IMR-90 (cell line): ENCODE data around the gene CLIC4. TPM values are rescaled to one million over a fixed set of nuclear protein-coding genes. Genes with fewer than 3 reads are reported as not detected.
"Not testable (repeated sequence)": the region's sequence is repeated elsewhere in the genome, so short reads cannot be mapped to it uniquely, and the experiment has no call there.

Experiments used
- ATAC-seq: fragments of 200-7000 bp; cut with Tn5 transposase; 2 replicates; pipeline ENCODE4 v1.9.1; 2020; ENCODE audit warnings: low read depth, mild to moderate bottlenecking, moderate library complexity
- BruUV-seq: library from RNA; stranded (reverse); fragments of 400-500 nt; replicated peaks from 2 replicates; lab custom pipeline; 2021; lab: Mats Ljungman, UMichigan
- CTCF ChIA-PET: fragments of 300-600 bp; formaldehyde crosslinking; extraction: SDS; loops from one replicate; lab custom pipeline; 2021; ENCODE audit warnings: antibody characterized with exemption; lab: Yijun Ruan, JAX
- POLR2A ChIA-PET: fragments of 300-600 bp; sonication (Branson Sonifier 250); formaldehyde crosslinking; loops from one replicate; lab custom pipeline; 2022; ENCODE audit warnings: antibody characterized with exemption; ENCODE audit not compliant: unreplicated experiment; lab: Charles Lee
- DNase-seq: peaks from one replicate; pipeline ENCODE4 v3.0.0; 2013
- H2AFZ ChIP-seq: replicated peaks from 2 replicates; pipeline ENCODE3; 2013; ENCODE audit warnings: low read length, mild to moderate bottlenecking; ENCODE audit not compliant: poor library complexity
- H2AK5ac ChIP-seq: 2 replicates; pipeline ENCODE4 v1.6.1; 2013; ENCODE audit warnings: low read depth, low read length, inconsistent platforms
- H2AK9ac ChIP-seq: replicated peaks from 2 replicates; pipeline ENCODE3; 2013; ENCODE audit warnings: mild to moderate bottlenecking, low read depth, low read length, moderate library complexity; ENCODE audit not compliant: poor library complexity
- H2BK120ac ChIP-seq: 2 replicates; pipeline ENCODE4 v1.6.1; 2013; ENCODE audit warnings: low read depth, low read length, inconsistent platforms
- H2BK15ac ChIP-seq: 3 replicates; pipeline ENCODE4 v1.6.1; 2013; ENCODE audit warnings: low read depth, low read length, inconsistent platforms
- H2BK20ac ChIP-seq: 2 replicates; pipeline ENCODE4 v1.6.1; 2013; ENCODE audit warnings: low read depth, mild to moderate bottlenecking, inconsistent platforms, low read length, moderate library complexity
- H2BK5ac ChIP-seq: 2 replicates; pipeline ENCODE4 v1.6.1; 2013; ENCODE audit warnings: mild to moderate bottlenecking, low read depth, low read length, inconsistent platforms; ENCODE audit not compliant: poor library complexity, severe bottlenecking
- H3K14ac ChIP-seq: replicated peaks from 2 replicates; pipeline ENCODE4 v1.6.1; 2013; ENCODE audit warnings: low read depth, low read length, inconsistent platforms
- H3K18ac ChIP-seq: 2 replicates; pipeline ENCODE4 v1.6.1; 2013; ENCODE audit warnings: low read depth, low read length, control low read depth
- H3K23ac ChIP-seq: 2 replicates; pipeline ENCODE4 v1.6.1; 2013; ENCODE audit warnings: low read depth, low read length, inconsistent platforms
- H3K27ac ChIP-seq: 2 replicates; pipeline ENCODE4 v1.5.1; 2013; ENCODE audit warnings: mild to moderate bottlenecking, control low read depth, low read length; ENCODE audit not compliant: insufficient read depth
- H3K27me3 ChIP-seq: 2 replicates; pipeline ENCODE4 v1.6.1; 2013; ENCODE audit warnings: low read length; ENCODE audit not compliant: control insufficient read depth, insufficient read depth
- H3K36me3 ChIP-seq: 2 replicates; pipeline ENCODE4 v1.6.1; 2013; ENCODE audit warnings: low read length, mixed read lengths; ENCODE audit not compliant: control insufficient read depth, insufficient read depth
- H3K4ac ChIP-seq: 2 replicates; pipeline ENCODE4 v1.6.1; 2013; ENCODE audit warnings: low read depth, low read length, inconsistent platforms
- H3K4me1 ChIP-seq: 2 replicates; pipeline ENCODE4 v1.6.1; 2013; ENCODE audit warnings: low read length, mixed read lengths; ENCODE audit not compliant: control insufficient read depth, insufficient read depth
- H3K4me2 ChIP-seq: 2 replicates; pipeline ENCODE4 v1.6.1; 2013; ENCODE audit warnings: low read depth, mild to moderate bottlenecking, control low read depth, low read length, moderate library complexity
- H3K4me3 ChIP-seq: 2 replicates; pipeline ENCODE4 v1.5.1; 2013; ENCODE audit warnings: low read depth, mild to moderate bottlenecking, control low read depth, low read length, moderate library complexity; ENCODE audit not compliant: insufficient read depth
- H3K56ac ChIP-seq: 2 replicates; pipeline ENCODE4 v1.6.1; 2013; ENCODE audit warnings: low read length, inconsistent platforms; ENCODE audit not compliant: insufficient read depth; ENCODE audit errors: extremely low read depth
- H3K79me1 ChIP-seq, 2 experiments: 2 replicates each; pipeline ENCODE4 v1.6.1; 2013; ENCODE audit warnings: low read length in 2 of 2, inconsistent platforms in 1 of 2, low read depth in 1 of 2
- H3K9ac ChIP-seq: 2 replicates; pipeline ENCODE4 v1.6.1; 2013; ENCODE audit warnings: low read depth, low read length, control low read depth
- H3K9me1 ChIP-seq: 2 replicates; pipeline ENCODE4 v1.6.1; 2013; ENCODE audit warnings: low read length, inconsistent platforms; ENCODE audit not compliant: insufficient read depth
- H3K9me3 ChIP-seq: 2 replicates; pipeline ENCODE4 v1.6.1; 2013; ENCODE audit warnings: low read length; ENCODE audit not compliant: control insufficient read depth, insufficient read depth
- H4K20me1 ChIP-seq: 2 replicates; pipeline ENCODE4 v1.6.1; 2013; ENCODE audit warnings: low read length, inconsistent platforms; ENCODE audit not compliant: insufficient read depth
- H4K5ac ChIP-seq: 2 replicates; pipeline ENCODE4 v1.6.1; 2013; ENCODE audit warnings: mild to moderate bottlenecking, low read depth, low read length, control low read depth
- H4K8ac ChIP-seq, 2 experiments: 2 replicates each; pipeline ENCODE4 v1.6.1; 2013; ENCODE audit warnings: low read depth in 2 of 2, low read length in 2 of 2, control low read depth in 1 of 2, inconsistent platforms in 1 of 2
- H4K91ac ChIP-seq: 2 replicates; pipeline ENCODE4 v1.6.1; 2013; ENCODE audit warnings: low read depth, low read length, inconsistent platforms; ENCODE audit not compliant: insufficient read depth
- WGBS, 2 experiments: methylation state at CpG; one replicate each; pipeline versions ENCODE4 v1.1.5 to v1.1.7; 2013; ENCODE audit warnings: missing lambda C conversion rate in 2 of 2; ENCODE audit not compliant: insufficient read length in 1 of 2; ENCODE audit errors: extremely low coverage in 2 of 2; 5-methylcytosine and 5-hydroxymethylcytosine counted together
- dilution Hi-C: fragments of 300-500 bp; cut with HindIII; formaldehyde crosslinking; loops from one replicate; pipeline ENCODE4 v1.14.3; 2018; ENCODE audit warnings: low sequenced_read_pairs; ENCODE audit not compliant: unreplicated experiment
- in situ Hi-C: fragments of 300-500 bp; cut with MboI; formaldehyde crosslinking; loops from 3 replicates; pipeline ENCODE4 v1.14.3; 2019; ENCODE audit warnings: low sequenced_read_pairs, inconsistent platforms, mixed read lengths
- intact Hi-C: fragments of 100-400 bp; cut with micrococcal nuclease; formaldehyde crosslinking; loops from 2 replicates; pipeline ENCODE4 v1.10.0; 2022
- polyA plus RNA-seq, 3 experiments: library from polyadenylated mRNA; depleted of rRNA; stranded (reverse); fragments of >200 nt; gene quantifications; 2 replicates each; pipeline ENCODE4 v1.2.3, GENCODE V29; 2012; ENCODE audit warnings: low replicate concordance in 1 of 3
- total RNA-seq: library from RNA; depleted of rRNA; stranded (reverse); fragments of >200 nt; gene quantifications from 2 replicates; pipeline ENCODE4 v1.2.3, GENCODE V29; 2012

CLIC4 gene
- total and polyA plus RNA-seq, 2 of the 4 experiments (the other 2 are of a cell fraction): 242 to 392 TPM

GRCh38 chr1:24755323-24755722, 10.1 kb downstream of the CLIC4 start:
- H2BK20ac ChIP-seq, H4K8ac ChIP-seq, H2BK15ac ChIP-seq, H2AK5ac ChIP-seq, H3K27me3 ChIP-seq, H2BK5ac ChIP-seq, H4K91ac ChIP-seq, H3K9ac ChIP-seq, H2AK9ac ChIP-seq, H3K27ac ChIP-seq, H3K9me1 ChIP-seq, in situ Hi-C loops, H3K4me2 ChIP-seq, BruUV-seq, ATAC-seq, H3K4ac ChIP-seq, H3K14ac ChIP-seq, H3K4me3 ChIP-seq, H3K18ac ChIP-seq, H3K9me3 ChIP-seq, H4K5ac ChIP-seq, DNase-seq, H2AFZ ChIP-seq, H2BK120ac ChIP-seq, intact Hi-C loops, H3K23ac ChIP-seq, POLR2A ChIA-PET, H3K56ac ChIP-seq: not testable (repeated sequence)
- H3K4me1 ChIP-seq: peaks cover 20% of the 10 kb centered on the region
- peaks cover 92% of the 10 kb centered on the region for H4K20me1 ChIP-seq
- dilution Hi-C loops: loop anchor here (10.0 kb wide), 2 partner anchors 49 to 91 kb away; no protein-coding TSS in a partner anchor
- peaks cover 0 to 32% of the 10 kb centered on the region in 2 experiments; a peak in 2 of 4 replicates for H3K79me1 ChIP-seq
- H3K36me3 ChIP-seq: peaks cover 12% of the 10 kb centered on the region
- no CpG with 5 or more reads among the region's 6 CpGs for whole genome bisulfite sequencing, 2 experiments
- CTCF ChIA-PET: interaction anchor here (0.6 to 0.7 kb wide), 3 partner anchors 31 to 814 kb away, joined by 3 read pairs; no protein-coding TSS in a partner anchor
